Measurements from ENCODE around the gene ZMYM1.

DNA sequence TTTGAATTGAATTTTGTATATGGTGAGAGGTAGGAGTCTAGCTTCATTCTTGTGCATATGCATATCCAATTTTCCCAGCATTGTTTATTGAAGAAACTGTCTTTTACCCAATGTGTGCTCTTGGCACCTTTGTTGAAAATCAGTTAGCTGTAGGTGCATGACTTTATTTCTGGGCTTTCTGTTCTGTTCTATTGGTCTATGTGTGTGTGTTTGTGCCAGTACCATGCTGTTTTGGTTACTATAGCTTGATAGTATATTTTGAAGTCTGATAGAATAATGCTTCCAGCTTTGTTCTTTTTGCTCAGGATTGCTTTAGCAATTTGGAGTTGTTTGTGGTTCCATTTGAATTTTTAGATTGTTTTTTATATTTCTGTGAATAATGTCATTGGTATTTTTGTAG is 9.4 kb upstream of the ZMYM1 start:
- TF ChIP-seq EZH2 (IDR thresholded peaks at IDR 0.05; ENCODE audit: borderline replicate concordance, low read length) = no peak
- no peak for TF ChIP-seq CTCF (IDR thresholded peaks at IDR 0.05; ENCODE audit: low read length)
